ENCODE results near the gene FBXO22.
A peak's percentile ranks its signal among the peaks of the same experiment; 100 is the strongest.
"Not testable (repeated sequence)": the region's sequence is repeated elsewhere in the genome, so short reads cannot be mapped to it uniquely, and the experiment has no call there.

The FBXO22 gene

DNA sequence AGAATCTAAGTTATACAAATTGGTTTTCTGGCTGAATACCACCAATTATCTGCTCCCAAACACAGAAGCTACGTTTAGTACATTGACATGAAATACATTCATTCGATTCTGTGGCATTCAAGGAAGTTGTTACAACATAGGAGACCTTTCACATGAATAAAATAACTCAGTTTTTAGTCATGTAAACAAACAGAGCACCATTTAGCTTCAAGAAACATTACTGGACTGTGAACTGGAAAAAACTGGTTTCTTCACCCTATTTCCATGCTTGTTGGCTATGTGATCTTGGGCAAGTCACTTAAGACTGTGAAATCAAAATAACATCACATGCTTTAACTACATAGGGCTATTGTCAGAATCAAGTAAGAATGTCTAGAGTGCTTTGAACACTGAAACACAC is 62.4 kb downstream of the FBXO22 start:
- DNase-seq (ENCODE audit: low read depth in 1 of 2, low spot score in 1 of 2): no peak

DNA sequence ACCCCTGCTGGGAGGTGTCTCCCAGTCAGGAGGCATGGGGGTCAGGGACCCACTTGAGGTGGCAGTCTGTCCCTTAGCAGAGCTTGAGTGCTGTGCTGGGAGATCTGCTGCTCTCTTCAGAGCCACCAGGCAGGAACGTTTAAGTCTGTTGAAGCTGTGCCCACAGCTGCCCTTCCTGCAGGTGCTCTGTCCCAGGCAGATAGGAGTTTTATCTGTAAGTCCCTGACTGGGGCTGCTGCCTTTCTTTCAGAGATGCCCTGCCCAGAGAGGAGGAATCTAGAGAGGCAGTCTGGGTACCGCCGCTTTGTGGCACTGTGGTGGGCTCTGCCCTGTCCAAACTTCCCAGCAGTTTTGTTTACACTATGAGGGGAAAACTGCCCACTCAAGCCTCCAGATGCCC is 73.1 kb downstream of the FBXO22 start:
- H3K27ac ChIP-seq (replicated peaks); H3K27me3 ChIP-seq (ENCODE audit: insufficient read depth, poor library complexity, severe bottlenecking); H3K4me3 ChIP-seq (replicated peaks; ENCODE audit: insufficient read depth, low read length); DNase-seq (ENCODE audit: low read depth in 1 of 2, low spot score in 1 of 2): not testable (repeated sequence)

More for the DNA sequence above, 62.4 kb downstream of the FBXO22 start:
- no peak for TF ChIP-seq GABPA (IDR thresholded peaks at IDR 0.05; ENCODE audit: low read depth)
- TF ChIP-seq SPI1 (IDR thresholded peaks at IDR 0.05; ENCODE audit: borderline replicate concordance, low read depth): no peak
- TF ChIP-seq POLR2AphosphoS5 (IDR thresholded peaks at IDR 0.05; ENCODE audit: low read depth): no peak
- no peak for TF ChIP-seq REST (IDR thresholded peaks at IDR 0.05; ENCODE audit: insufficient replicate concordance, low read depth)
- no peak for TF ChIP-seq CTCF (IDR thresholded peaks at IDR 0.05; ENCODE audit: insufficient read depth, low read length)
- Histone ChIP-seq H3K4me3 (replicated peaks; ENCODE audit: insufficient read depth, low read length) (no peak overlapping the region), H3K27me3 (ENCODE audit: insufficient read depth, poor library complexity, severe bottlenecking) (no peaks in the 10 kb centered on the region), H3K27ac (replicated peaks) (no peak overlapping the region)

DNA sequence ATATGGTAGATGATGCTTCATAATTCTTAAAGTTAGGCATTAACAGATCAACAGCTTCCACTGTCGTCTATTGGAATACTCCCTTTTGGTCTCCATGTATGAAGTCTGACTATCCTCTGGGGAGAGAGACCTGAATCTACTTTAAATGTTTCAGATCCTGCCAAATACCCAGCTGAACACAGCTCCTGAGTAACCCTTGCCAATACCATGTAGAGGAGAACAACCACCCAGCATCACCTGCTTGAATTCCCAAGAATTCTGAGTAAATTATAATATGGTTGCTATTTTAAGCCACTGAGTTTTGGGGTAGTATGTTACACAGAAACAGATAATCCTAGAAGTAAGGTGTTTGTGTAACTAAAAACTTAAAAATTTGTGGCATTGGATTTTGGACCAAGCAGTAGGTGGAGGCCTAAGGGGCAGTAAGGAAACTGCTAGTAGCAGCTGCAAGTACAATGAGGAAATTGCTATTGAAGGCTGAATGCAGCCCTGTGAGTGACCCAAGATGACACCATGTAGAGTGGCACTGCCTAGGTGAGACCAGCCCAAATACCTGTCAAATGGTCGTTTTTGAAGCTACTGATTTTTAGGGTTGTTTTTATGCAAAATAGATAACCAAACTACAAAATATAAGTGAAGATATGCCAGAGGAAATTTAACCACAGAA is 77.6 kb downstream of the FBXO22 start:
- H3K27ac ChIP-seq (replicated peaks): no peak overlapping the region
- TF ChIP-seq GABPA (IDR thresholded peaks at IDR 0.05; ENCODE audit: low read depth) (no peak), REST (IDR thresholded peaks at IDR 0.05; ENCODE audit: insufficient replicate concordance, low read depth) (no peak), SPI1 (IDR thresholded peaks at IDR 0.05; ENCODE audit: borderline replicate concordance, low read depth) (no peak), POLR2AphosphoS5 (IDR thresholded peaks at IDR 0.05; ENCODE audit: low read depth) (no peak), CTCF (IDR thresholded peaks at IDR 0.05; ENCODE audit: insufficient read depth, low read length) (no peak)
- no peak overlapping the region for H3K4me3 ChIP-seq (replicated peaks; ENCODE audit: insufficient read depth, low read length)
- H3K27me3 ChIP-seq (ENCODE audit: insufficient read depth, poor library complexity, severe bottlenecking): no peaks in the 10 kb centered on the region
- no peak for DNase-seq (ENCODE audit: low read depth in 1 of 2, low spot score in 1 of 2)

DNA sequence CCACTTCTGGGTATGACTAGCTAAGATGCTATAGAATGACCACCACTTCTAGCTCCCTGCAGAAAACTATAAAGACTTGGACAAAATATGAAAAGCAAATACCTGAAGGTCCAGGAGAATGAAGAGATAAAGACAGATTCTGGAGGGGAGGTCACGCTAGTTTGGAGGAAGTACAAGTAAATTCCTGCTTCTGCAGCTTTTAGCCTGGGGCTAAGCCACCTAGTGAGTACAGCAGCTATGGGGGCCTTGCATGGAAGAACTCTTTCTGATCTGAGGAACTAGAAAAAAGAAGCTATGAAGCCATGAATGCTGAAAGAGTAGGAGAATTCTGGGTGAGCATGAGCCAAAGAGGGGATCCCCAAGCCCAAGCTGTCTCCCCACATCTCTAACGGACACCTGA is 78.8 kb downstream of the FBXO22 start:
- Histone ChIP-seq H3K27me3 (ENCODE audit: insufficient read depth, poor library complexity, severe bottlenecking) (no peaks in the 10 kb centered on the region), H3K4me3 (replicated peaks; ENCODE audit: insufficient read depth, low read length) (no peak overlapping the region), H3K27ac (replicated peaks) (no peak overlapping the region)
- TF ChIP-seq GABPA (IDR thresholded peaks at IDR 0.05; ENCODE audit: low read depth) (no peak), CTCF (IDR thresholded peaks at IDR 0.05; ENCODE audit: insufficient read depth, low read length) (no peak), REST (IDR thresholded peaks at IDR 0.05; ENCODE audit: insufficient replicate concordance, low read depth) (no peak), SPI1 (IDR thresholded peaks at IDR 0.05; ENCODE audit: borderline replicate concordance, low read depth) (no peak), POLR2AphosphoS5 (IDR thresholded peaks at IDR 0.05; ENCODE audit: low read depth) (no peak)
- no peak for DNase-seq (ENCODE audit: low read depth in 1 of 2, low spot score in 1 of 2)

DNA sequence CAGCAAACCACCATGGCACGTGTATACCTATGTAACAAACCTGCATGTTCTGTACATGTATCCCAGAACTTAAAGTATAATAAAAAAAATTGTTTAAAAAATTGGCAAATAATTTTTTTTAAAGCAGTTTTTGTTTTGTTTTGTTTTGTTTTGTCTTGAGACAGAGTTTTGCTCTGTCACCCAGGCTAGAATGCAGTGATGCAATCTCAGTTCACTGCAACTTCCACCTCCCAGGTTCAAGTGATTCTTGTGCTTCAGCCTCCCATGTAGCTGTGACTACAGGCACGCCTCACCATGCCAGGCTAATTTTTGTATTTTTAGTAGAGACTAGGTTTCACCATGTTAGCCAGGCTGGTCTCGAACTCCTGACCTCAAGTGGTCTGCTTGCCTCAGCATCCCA is 81.0 kb downstream of the FBXO22 start:
- not testable (repeated sequence) for H3K27me3 ChIP-seq (ENCODE audit: insufficient read depth, poor library complexity, severe bottlenecking); H3K4me3 ChIP-seq (replicated peaks; ENCODE audit: insufficient read depth, low read length); H3K27ac ChIP-seq (replicated peaks)
- DNase-seq (ENCODE audit: low read depth in 1 of 2, low spot score in 1 of 2): peak in 1 of 2 experiments; percentile 21

Data from HL-60 (cell line).